HG03196 (cell line): ENCODE data around the gene TRAF3.

Experiments
- ATAC-seq: cut with Tn5 transposase; IDR thresholded peaks from one replicate; pipeline ENCODE4 v1.9.1; 2021; ENCODE audit not compliant: unreplicated experiment

TRAF3 gene

DNA sequence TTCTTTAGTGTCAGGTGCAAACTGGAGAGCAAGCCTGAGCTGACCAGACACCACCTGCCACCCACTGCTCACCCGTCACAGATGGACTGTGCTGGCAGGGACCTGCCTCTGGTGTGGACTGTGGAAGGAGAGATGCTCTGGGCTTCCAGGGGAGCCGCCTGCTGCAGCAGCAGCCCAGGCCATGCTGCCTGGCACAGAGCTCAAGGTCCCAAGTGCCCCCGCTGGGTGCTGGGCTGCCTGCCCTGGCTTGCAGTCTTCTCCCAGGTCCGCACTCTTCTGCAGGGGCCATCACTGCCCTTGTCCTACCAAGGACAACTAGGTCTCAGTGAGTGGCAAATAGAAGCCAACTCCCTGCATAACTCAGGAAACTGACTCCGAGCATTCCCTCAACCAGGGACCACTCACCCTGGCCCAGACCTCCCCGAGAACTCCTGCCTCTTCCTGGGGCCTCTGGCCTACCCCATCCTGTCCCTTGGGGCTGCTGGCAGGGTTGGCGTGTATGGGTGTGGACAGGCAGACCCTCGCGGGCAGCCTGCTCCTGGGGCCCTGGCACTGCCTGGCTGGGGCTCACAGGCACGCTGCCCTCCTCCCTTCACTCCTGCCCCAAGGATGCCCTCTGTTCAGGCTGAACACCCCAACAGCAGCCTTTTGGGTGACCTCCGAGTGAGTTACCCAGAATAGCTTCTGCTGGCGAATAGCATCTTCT is 154.5 kb downstream of the TRAF3 start:
- no peak for ATAC-seq

DNA sequence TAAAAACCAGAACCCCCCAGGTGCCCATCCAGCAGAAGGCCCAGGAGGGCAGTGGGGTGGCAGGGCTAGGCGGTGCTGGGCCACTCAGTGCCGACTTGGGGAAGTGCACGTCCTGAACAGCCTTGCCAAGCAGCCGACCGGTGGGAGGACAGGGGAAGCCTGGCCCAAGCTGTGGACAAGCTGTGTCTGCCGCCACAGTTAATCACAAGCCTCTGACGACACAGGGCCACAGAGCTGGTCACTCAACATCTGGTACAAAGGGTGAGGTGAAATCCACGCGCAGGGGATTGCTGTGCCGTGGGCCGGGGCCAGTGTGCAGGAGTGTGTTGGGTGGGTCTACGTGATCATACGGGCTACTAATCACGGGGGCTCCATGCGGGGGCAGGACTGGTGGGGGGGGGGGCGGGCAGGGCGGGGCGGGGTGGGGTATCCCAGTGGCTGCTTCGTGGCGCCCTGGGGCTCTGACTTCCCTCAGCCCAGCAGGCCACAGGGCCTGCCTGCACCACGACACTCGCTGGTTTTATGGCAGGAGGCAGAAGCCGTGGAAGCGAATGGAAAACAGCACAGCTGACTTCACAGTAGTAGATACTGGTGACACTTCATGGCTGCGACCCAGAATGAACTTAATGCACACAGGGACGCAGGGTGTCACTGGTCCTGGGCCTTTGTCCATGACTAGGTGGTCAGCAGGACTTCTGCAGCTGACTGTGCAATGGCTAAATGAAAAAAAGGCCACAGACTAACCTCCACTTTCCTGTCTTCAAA is 155.4 kb downstream of the TRAF3 start:
- ATAC-seq, result no peak

DNA sequence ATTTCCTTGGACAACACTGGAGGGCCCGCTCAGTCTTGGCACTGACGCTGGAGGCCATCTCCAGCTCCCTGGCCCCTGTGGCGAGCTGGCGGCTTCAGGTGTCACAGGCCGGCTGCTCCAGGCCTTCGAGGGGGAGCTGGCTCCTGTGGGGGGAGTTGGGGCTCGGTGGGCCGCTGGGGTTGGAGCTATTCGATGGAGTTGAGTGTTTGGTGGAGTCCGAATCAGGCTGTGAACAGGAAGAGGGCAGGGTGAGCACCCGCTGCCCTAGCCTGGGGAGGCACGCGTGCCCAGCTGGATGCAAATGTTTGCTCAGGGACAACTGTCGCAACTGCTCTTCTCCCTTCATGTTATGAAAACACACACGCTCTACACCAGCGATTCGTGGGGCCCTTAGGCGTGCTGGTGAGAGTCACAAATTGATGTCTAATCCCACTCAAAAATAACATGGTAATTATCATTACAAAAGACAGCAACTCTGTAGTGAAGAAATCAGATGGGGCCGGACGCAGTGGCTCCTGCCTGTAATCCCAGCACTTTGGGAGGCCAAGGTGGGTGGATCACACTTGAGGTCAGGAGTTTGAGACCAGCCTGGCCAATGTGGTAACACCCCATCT is 156.5 kb downstream of the TRAF3 start:
- ATAC-seq, result no peak

DNA sequence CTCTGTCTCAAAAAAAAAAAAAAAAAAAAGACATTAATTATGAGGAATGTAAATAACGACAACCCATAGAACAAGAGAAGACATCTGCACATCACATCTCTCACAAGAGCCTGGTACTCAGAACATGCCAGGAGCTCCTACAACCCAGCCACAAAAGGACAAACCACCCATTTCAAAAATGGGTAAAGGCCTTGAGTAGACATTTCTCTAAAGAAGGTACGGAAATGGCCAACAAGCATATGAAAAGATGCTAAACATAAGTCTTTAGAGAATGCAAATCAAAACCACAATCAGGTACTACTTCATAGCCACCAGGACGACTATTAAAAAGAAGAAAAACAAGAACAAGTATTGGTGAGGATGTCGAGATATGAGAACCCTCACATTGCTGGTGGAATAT is 158.5 kb downstream of the TRAF3 start:
- no peak for ATAC-seq

DNA sequence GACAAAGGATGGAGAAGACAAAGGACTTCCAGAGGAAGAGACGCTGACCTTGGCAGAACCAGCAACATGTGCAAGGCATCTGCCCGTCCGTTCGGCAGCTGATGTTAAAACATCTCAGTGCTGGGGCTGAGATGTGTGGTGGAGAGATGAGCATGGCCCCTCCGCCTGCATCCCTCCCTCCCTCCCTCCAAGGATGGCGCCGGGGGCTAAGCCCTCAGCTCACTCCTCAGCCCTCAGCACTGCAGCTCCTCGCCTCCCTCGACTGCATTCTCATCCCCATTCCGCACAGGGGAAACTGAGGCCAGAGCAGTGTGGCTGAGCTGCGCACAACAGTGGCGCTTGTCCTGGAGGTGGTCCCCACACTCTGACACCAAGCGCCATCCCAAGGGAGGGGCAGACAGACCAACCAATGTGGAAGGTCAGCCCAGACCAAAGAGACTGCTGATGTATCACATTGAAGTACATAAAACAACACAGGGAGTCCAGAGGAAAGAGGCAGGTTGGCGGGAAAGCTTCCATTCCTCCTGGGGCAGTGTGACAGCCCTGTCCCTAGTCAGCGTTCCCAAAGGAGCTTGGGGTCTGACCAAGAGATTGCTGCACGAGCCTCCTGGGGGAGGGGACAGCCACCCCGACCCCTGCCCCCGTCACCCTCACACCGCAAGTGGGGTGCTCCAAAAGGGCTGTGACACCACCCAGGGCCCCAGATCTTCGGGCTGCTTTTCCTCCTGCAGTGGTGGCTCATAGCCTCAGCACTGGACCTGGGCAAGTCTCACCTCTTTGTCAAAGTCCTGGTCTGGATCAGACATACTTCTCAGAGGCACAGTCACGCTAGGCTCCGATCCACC is 160.3 kb downstream of the TRAF3 start:
- no peak for ATAC-seq

DNA sequence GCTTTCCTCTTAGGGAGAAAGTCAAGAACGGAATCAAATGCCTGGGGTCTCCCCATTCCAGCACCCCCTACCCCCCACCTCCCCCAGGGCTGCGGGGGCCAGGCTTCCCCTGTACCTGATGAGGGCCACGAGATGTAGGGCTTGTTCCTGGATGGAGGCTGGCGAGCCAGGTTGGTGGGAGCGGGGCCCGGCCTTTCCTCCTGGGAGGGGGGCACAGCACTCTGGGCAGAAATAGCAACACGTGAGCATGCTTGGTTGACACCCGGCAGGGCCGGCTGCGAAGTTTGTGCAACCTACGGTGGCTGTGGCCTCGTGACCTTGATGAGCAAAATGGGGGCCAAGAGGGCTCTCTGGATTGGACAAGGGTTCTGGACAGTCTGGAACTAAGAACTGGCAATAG is 160.9 kb downstream of the TRAF3 start:
- no peak for ATAC-seq

DNA sequence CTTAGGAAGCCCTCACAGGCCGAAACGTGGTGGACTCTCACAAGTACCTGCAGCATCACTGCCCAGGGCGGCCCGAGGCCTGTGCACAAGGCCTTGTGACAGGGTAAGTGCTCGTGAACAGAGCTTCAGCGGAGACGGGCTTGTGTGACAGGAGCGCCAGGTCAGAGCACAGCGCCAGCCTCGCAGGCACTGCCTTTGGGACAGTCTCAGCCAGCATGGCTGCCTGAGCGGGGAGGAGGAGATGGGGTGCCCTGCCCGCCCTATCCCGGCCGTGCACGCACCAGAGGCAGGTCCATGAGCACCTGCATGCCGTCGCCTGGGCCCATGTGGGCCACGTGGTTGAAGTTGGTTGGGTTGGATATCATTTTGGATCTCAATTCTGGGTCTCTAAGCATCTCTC is 162.1 kb downstream of the TRAF3 start:
- no peak for ATAC-seq

DNA sequence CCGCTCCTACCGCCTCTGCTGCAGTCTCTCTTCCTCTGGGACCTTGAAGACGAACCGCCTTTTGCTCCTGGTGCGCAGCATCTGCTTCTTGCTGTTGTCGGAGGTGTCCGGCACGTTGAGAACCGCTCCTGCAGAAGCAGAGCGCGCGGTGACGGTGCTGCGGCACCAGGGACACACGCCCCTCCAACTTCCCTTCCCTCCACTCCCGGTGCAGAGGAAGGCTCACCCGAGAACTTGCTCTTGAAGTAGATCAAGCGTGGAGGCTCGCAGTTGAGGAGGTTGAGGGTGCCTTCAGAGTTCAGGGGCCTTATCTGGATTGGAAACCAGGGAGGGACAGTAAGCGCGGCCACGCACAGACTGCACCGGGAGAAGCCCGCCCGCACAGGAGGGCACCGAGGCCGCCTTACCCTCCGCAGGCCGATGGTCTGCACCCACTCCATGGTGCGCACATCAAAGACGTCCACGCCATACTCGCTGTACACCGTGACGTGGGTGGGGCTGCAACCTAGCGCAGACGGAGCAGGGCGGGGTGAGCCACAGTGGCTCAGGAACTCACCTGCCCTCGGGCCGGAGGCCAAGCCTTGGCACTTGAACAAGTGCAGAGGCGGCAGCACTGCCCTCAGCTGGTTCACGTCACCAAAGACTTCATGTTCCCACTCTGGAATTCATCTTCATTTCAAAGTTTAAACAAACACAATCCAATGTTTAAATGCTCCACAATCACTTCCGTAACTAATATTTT is 162.7 kb downstream of the TRAF3 start:
- ATAC-seq, result no peak

DNA sequence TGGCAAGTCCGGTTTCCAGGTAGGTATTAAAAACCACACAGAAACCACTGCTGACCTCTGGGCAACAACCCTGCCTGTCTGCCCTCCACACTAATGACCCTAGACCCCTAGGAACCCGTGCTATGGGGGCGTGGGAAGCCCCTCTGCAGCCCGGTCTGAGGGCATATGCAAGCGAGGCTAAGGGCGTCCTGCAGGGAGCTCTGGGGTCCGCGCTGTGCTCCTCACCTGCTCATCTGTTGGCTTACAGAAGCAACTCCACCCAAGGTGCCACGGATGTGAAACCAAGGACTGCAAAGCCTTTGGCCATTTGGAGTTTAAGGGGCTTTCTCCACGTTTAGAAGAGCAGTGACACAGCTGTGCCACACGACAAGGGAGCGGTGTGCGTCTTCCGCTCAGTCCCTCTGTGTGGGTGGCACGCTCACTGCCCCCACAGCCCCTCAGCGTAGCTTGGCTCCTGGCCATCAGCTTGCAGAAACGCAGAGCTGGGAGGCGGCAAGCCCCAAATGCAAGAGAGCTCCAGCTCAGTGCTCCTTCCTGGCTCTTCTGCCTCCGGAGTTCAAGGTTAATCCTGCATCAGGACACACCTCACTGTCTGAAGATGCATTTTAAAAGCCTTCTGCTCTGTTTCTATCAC is 163.6 kb downstream of the TRAF3 start:
- ATAC-seq, result no peak

DNA sequence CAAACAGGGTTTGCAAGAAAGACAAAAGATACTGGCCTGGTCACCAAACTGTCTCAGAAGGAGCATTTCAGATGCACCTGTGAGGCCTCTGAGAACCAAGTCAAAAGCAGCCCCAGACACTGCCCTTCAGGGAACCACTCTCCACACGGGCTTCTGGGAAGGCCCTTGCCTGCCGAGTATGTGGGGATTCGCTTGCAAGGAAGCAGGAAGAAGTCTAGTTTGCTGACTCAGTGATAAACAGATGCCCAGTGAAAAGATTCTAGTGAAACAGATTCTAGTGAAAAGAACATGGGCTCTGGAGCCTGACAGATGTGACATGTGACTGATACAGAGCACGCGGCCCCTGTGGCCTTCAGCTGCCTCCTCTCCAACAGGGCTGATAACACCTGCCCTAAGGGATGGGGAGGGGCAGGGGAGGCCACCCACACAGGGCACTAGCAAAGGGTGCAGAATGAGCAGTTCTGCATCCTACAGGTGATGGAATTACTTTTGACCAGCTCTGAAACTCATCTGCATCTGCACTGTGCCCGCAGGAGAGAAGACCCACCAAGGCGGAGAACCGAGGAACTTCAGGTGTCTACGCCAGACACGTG is 164.3 kb downstream of the TRAF3 start:
- no peak for ATAC-seq

DNA sequence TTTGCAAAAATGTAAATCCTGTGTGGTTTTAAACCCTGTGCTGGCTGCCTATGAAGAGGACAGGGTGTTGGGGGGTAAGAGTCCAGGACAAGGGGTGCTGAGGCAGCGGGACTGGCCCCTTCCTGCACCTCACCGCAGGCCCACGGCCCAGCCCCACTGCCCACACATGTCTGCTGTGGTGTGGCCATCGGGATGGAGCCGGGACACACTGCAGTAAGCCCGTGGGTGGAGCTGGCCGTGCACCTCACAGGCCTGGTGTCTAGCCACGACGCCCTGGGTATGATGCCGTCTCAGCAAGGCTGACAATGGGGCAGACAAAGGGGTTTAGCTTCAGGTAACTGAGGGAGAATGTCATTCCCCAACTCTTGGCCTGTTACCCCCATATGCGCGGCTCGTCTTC is 164.8 kb downstream of the TRAF3 start:
- no peak for ATAC-seq

DNA sequence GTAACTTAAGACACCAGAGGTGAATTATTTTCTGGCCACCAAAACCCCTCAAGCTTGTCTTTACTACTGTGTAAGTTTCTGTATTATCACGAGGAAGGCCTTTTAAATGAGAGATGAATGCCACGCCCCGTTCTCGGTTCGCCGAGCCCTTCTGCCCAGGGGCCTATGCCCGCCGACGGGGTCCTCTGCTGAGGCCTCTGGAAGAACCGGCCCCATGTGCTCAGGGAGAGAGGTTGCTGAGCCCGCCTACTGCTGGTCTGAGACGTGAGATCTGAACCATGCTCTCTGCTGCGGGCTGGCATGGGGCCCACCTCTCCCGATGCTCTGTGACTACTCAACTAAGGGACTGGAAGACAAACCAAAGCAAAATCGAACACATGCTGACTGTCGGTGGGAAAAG is 166.2 kb downstream of the TRAF3 start:
- no peak for ATAC-seq

DNA sequence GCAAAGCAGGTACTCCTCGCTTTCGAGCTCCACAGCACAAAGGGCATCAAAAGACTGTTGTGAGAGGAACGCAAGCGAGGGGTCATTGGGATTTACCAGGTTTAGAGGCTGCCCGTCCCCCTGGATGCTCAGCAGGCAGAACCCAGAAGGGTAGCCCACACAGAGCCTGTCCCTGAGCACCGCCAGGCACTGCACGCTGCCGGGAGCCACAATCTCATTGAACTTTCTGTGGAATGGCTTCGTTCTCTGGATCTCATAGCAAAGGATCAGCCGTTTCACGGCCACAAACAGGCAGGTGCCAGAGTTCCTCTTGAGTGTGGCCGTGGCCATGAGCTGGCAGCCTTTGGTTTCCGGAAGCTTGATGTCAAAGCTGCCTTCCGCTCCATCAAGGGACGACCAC is 166.7 kb downstream of the TRAF3 start:
- no peak for ATAC-seq

DNA sequence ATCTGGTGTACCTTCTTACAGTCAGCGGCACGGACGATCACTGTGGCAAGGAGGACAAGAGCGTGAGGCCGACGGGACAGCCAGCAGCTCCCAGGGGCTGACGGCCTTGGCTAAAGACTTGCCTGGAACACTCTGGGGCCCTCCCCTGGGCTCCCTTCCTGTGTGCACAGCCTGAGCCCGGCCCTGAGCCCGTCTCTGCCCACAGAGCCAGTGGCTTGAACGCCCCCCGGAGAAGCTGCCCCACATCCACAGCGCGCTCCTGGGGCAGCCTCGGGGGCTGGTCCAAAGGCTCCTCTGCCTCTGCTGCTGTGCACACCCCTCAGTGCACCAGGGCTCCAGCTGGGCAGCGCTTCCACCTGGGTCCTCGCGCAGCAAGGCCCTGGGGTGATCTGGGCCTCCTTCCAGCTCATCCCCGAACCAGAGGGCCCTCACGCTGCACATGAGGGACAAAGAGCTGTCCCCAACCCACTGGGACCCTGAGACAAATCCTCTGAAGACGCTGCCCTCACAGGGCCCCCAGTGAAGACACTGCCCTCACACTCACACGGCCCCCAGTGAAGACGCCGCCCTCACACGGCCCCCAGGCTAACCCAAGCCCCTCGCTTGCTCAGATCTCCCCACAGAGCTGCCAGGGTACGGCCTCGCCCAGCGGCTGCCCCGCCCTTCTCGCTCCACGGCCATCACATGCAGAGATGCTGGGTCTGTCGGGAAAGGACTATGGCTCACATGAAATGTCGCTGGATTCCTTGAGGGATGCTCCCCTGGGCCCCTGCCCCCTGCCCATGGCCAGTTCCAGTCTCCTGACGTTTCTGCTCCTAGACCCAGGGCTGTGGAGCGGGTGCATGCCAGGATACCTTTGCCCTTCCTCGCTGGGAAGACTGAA is 167.4 kb downstream of the TRAF3 start:
- no peak for ATAC-seq

DNA sequence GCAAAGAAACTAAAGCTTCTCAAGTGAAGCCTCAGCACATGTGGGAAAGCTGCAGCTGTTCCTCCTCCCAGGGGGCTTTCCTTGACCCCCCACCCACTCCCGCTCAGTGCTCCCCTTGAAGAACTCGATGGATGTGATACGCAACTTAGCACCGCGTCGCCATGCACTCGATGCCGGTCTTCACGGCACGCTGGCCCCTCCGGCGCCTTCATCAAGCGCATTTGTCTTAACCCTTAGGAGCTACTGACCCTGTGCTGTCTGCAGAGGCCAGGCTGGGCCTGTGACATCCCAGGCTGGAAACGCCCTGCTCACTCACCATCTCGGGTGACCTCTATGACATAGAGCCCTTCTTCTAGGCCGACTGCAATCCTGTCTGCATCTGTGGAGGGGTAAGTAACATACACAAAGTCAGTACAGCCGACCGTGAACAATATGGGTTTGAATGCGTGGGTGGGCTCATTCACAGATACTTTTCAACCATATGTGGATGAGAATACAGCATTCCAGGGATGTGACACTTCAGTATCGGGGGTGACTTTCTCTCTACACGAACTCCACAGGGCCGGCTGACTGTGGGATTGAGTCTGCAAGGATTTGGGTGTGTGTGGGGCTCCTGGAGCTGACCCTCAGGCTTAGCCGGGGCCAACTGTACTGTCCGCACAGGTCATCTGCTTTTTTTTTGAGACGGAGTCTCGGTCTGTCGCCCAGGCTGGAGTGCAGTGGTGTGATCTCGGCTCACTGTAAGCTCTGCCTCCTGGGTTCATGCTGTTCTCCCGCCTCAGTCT is 168.3 kb downstream of the TRAF3 start:
- ATAC-seq, result no peak

DNA sequence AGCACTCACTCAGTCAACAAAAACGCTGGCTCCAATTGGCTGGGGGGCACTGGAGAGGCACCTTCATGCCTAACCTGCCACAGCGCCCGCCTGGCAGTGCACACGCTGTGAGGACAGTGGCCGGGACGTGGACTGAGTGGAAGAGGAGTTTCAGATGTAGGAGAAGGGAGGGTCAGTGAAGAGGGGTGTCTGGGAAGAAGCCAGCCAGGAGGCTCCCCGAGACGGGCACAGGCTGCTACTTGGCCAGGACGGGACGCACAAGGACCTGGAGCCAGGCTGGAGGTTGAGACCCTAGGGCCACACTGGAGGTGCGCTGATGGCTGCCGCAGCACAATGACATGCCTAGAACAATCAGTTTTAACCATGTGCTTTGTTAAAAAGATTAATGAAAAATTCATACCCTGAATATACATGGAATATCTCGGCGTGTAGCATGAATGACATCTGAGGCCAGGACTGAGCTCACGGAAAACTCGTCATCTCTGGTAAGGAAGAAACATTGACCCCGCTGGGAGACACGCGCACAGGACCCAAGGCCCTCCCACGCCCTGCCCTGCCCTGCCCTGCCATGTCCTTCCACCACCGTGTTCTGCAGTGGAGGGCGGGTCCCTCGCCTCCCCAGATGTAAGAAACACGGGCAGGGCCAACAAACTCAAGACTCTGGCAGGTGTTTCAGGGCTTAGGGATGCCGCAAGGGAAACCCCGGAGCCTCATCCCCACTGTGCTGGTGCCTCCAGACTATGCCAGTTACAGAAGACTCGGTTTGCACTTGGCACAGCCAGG is 170.3 kb downstream of the TRAF3 start:
- ATAC-seq, result no peak

DNA sequence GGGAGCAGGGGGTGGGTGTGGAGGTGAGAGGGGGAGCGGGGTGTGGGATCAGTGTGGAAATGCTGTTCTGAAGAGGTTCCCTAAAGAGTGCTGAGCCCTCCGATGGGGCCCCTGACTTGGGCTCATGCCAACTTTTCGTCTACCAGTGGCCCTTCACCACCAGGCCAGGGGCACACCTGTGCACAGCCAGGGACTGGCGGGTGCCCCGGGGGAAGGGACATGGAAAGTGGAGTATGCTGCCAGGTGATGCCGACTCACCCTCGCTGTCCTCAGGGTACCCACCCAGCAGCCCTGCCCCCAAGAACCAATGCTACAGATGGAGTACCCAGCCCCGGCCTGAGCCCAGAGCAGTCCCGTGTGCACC is 171.4 kb downstream of the TRAF3 start:
- ATAC-seq, result no peak
